Cardiac muscle cell (in vitro differentiated cells and primary cell): ENCODE measurements around the gene CPTP. TPM values are rescaled to one million over a fixed set of nuclear protein-coding genes. Genes with fewer than 3 reads are reported as not detected.

Source experiments
- DNase-seq, 2 donors: peaks; one replicate each; pipeline versions ENCODE4 v3.0.0 to v3.0.0-alpha.2; 2010 to 2017; ENCODE audit warnings: low read depth in 1 of 2, low spot score in 1 of 2
- H3K27ac ChIP-seq: fragments of 200-600 bp; sonication (generic); 2 replicates; pipeline ENCODE4 v1.5.1; 2016
- H3K27me3 ChIP-seq: fragments of 200-600 bp; sonication (generic); 2 replicates; pipeline ENCODE4 v1.6.0; 2016; ENCODE audit warnings: control low read depth
- H3K36me3 ChIP-seq: fragments of 200-600 bp; sonication (generic); 2 replicates; pipeline ENCODE4 v1.5.1; 2016; ENCODE audit warnings: control low read depth
- H3K4me1 ChIP-seq: fragments of 200-600 bp; sonication (generic); 2 replicates; pipeline ENCODE4 v1.8.1; 2017; ENCODE audit warnings: low read depth, mild to moderate bottlenecking, mixed run types
- H3K4me3 ChIP-seq: fragments of 200-600 bp; sonication (generic); 2 replicates; pipeline ENCODE4 v1.5.1; 2016; ENCODE audit warnings: mild to moderate bottlenecking
- H3K9me3 ChIP-seq: fragments of 200-600 bp; sonication (generic); 2 replicates; pipeline ENCODE4 v1.5.1; 2017; ENCODE audit warnings: low read depth, mild to moderate bottlenecking, control low read depth
- CTCF ChIP-seq: IDR thresholded peaks from 2 replicates; pipeline ENCODE4 v1.5.1; 2012; ENCODE audit warnings: low read depth, mild to moderate bottlenecking, low read length
- polyA plus RNA-seq: library from polyadenylated mRNA; unstranded; fragments of >200 nt; fragmentation: Nextera tagmentation; extraction: Ambion mirVana; gene quantifications from 2 replicates; pipeline ENCODE4 v1.2.1, GENCODE V29; 2016
- total RNA-seq: library from RNA; depleted of rRNA; stranded (reverse); fragments of >200 nt; gene quantifications from 2 replicates; pipeline ENCODE4 v1.2.3, GENCODE V29; 2016

The CPTP gene
- total and polyA plus RNA-seq, 2 experiments from 2014 or later = 33.7 to 38.5 TPM

DNA sequence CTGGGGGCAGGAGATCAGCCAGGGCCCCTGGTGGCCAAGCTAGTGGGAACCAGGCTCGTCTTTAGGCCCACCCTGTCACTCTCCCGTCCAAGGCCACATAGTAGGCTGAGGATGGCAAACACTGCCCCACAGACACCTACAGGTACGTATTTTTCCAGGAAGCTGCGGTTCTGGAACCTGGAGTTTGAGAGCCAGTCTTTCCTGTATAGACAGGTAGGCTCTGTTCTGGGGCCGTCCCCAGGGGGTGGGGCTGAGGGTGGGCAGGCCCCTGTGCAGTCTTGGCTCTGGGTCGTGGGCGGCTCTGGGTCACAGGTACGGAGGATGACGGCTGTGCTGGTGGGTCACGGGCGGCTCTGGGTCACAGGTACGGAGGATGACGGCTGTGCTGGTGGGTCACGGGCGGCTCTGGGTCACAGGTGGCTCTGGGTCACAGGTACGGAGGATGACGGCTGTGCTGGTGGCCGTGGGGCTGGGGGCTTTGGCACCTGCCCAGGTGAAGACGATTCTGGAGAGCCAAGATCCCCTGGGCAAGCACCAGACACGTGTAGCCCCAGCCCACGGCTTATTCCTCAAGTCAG lies 14.0 kb upstream of the CPTP start:
- no peak for DNase-seq
- Histone ChIP-seq H3K4me3 (no peak overlapping the region), H3K36me3 (peaks cover 9% of the 10 kb centered on the region), H3K9me3 (no peaks in the 10 kb centered on the region), H3K27ac (no peak overlapping the region), H3K27me3 (no peaks in the 10 kb centered on the region), H3K4me1 (peaks cover 15% of the 10 kb centered on the region)
- no peak for TF ChIP-seq CTCF

- DNase-seq = no peak
- Histone ChIP-seq H3K27ac (no peak overlapping the region), H3K36me3 (peaks cover 9% of the 10 kb centered on the region), H3K4me1 (peaks cover 7% of the 10 kb centered on the region), H3K4me3 (no peak overlapping the region), H3K27me3 (no peaks in the 10 kb centered on the region), H3K9me3 (no peaks in the 10 kb centered on the region)
- no peak for TF ChIP-seq CTCF
Measured at GRCh38 chr1:1311107-1312104, 13.2 kb upstream of the CPTP start.

DNA sequence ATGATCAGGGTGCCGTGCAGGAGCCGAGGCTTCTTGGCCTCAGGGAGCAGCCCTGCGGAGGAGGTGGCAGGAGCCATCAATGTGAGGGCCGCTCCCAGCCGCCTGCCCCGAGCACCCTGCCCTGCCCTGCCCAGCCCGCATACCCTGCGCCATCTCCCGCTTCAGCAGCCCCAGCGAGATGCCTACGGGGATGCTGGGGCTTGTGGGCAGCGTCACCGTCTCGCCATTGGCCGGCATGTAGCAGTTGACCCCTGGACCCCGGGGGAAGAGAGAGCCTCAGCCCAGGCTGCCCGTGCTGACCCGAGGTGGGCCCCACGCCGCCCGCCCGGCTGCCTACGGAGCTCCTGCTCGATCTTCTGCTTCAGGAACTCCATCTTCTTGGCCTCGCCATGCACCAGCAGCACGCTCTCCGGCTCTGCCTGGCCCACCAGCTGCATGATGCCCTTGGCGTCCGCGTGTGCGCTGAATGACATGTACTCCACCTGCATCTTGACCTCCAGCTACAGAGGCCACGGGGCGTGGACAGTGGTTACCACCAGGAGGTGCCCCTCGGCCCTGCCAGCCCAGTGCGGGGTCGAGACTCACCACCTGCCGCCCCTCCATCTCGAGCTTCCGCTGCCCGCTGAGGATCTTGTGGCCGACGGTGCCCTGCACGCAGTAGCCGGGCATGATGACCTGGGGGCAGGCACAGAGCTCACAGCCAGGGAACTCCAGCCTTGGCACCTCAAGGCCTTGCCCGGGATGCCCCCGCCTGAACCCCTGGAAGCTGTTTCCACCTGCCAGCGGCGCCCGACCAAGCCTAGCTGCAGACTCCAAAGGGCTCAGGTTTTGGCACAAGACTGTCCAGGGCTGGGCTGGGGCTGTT lies 11.9 kb upstream of the CPTP start:
- no peak for TF ChIP-seq CTCF
- DNase-seq = no peak
- Histone ChIP-seq H3K27ac (no peak overlapping the region), H3K9me3 (no peaks in the 10 kb centered on the region), H3K36me3 (peaks cover 9% of the 10 kb centered on the region), H3K27me3 (no peaks in the 10 kb centered on the region), H3K4me1 (no peaks in the 10 kb centered on the region), H3K4me3 (no peak overlapping the region)

GRCh38 chr1:1313500-1314236 lies 10.9 kb upstream of the CPTP start:
- Histone ChIP-seq H3K4me1 (no peaks in the 10 kb centered on the region), H3K27me3 (no peaks in the 10 kb centered on the region), H3K27ac (no peak overlapping the region), H3K36me3 (peaks cover 11% of the 10 kb centered on the region), H3K4me3 (no peak overlapping the region), H3K9me3 (no peaks in the 10 kb centered on the region)
- no peak for TF ChIP-seq CTCF
- DNase-seq = no peak

DNA sequence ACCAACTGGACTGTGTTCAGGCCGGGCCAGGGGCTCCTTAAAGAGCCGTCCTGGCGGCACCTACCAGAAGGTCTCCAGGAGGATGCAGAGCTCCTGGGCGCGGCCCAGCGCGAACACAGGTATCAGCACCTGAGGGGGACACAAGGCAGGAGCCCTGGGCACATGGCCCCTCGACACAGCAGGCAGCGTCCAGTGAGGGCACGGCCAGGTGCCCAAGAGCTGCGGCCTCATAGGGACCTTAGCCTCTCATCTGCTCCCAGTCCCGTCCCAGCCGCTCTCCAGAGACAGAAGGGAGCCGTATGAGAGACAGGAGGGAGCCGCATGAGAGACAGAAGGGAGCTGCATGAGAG lies 10.4 kb upstream of the CPTP start:
- Histone ChIP-seq H3K27me3 (no peaks in the 10 kb centered on the region), H3K4me3 (no peak overlapping the region), H3K36me3 (peaks cover 16% of the 10 kb centered on the region), H3K27ac (no peak overlapping the region), H3K4me1 (no peaks in the 10 kb centered on the region), H3K9me3 (no peaks in the 10 kb centered on the region)
- TF ChIP-seq CTCF = no peak
- no peak for DNase-seq
